ENCODE measurements around the gene OSBP2. TPM values are rescaled to one million over a fixed set of nuclear protein-coding genes. Genes with fewer than 3 reads are reported as not detected.

Gene OSBP2
- total RNA-seq, 4 donors from 2014 or later, result 0.35 to 3.5 (median 1.8) TPM

DNA sequence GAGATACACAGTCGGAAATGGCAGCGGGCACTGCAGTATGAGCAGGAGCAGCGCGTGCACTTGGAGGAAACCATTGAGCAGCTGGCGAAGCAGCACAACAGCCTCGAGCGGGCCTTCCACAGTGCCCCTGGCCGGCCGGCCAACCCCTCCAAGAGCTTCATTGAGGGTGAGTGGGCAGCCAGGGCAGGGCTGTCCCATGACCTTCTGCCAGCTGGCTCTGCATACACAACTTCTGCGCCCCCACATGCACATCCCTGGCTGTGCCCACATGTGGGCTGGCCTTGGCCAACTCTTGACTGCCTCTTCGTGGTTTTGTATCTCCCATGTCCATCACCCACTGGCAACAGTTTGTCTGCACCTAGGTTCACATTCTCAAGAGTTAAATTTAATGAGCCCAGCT is 192.8 kb downstream of the OSBP2 start:
- ATAC-seq, result no peak
- H3K4me1 ChIP-seq, result no peaks in the 10 kb centered on the region
- no peaks in the 10 kb centered on the region for H3K27me3 ChIP-seq
- H3K36me3 ChIP-seq, result peaks cover 0 to 27% of the 10 kb centered on the region in 2 donors
- no peak for TF ChIP-seq EP300 (IDR thresholded peaks at IDR 0.05)
- no peak for TF ChIP-seq POLR2A (IDR thresholded peaks at IDR 0.05)
- TF ChIP-seq POLR2AphosphoS5 (IDR thresholded peaks at IDR 0.05), result no peak
- TF ChIP-seq, protein P1, sequence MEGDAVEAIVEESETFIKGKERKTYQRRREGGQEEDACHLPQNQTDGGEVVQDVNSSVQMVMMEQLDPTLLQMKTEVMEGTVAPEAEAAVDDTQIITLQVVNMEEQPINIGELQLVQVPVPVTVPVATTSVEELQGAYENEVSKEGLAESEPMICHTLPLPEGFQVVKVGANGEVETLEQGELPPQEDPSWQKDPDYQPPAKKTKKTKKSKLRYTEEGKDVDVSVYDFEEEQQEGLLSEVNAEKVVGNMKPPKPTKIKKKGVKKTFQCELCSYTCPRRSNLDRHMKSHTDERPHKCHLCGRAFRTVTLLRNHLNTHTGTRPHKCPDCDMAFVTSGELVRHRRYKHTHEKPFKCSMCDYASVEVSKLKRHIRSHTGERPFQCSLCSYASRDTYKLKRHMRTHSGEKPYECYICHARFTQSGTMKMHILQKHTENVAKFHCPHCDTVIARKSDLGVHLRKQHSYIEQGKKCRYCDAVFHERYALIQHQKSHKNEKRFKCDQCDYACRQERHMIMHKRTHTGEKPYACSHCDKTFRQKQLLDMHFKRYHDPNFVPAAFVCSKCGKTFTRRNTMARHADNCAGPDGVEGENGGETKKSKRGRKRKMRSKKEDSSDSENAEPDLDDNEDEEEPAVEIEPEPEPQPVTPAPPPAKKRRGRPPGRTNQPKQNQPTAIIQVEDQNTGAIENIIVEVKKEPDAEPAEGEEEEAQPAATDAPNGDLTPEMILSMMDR (IDR thresholded peaks at IDR 0.05), result no peak
- H3K4me3 ChIP-seq, result no peak overlapping the region
- H3K9me3 ChIP-seq, result no peaks in the 10 kb centered on the region
- no peak overlapping the region for H3K27ac ChIP-seq
- WGBS, 2 donors (ENCODE audit: low coverage in 1 of 2), result 91% methylated on average over 6 of the region's 11 CpGs; no CpG with 5 or more reads in 1 of the 2 donors

DNA sequence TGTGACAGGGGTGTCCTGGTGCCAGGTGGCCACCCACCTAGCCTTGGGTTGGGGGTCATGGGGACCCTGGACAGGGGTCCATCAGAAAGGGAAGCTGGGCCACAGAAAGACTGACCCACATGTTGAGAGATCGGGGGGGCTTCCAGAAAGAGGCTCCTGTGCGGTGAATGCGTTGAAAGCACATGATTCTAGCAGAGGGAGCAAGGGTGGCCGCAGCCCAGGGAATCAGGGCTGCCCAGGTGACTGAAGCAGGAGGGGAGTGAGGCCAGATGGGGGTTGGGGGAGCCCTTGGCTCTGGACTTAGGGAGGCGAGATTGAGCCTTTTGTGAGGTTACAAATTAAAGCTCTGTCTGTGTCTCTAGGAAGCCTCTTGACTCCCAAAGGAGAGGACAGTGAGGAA is 193.2 kb downstream of the OSBP2 start:
- 74 to 91% methylated on average over 3 to 5 of the region's 5 CpGs for WGBS, 2 donors (ENCODE audit: low coverage in 1 of 2)
- TF ChIP-seq EP300 (IDR thresholded peaks at IDR 0.05) (no peak), POLR2AphosphoS5 (IDR thresholded peaks at IDR 0.05) (no peak), POLR2A (IDR thresholded peaks at IDR 0.05) (no peak)
- TF ChIP-seq, protein P1 (IDR thresholded peaks at IDR 0.05), result no peak
- ATAC-seq, result no peak
- H3K36me3 ChIP-seq, result peaks cover 0 to 30% of the 10 kb centered on the region in 2 donors
- H3K4me1 ChIP-seq, result no peaks in the 10 kb centered on the region
- H3K27me3 ChIP-seq, result no peaks in the 10 kb centered on the region
- no peaks in the 10 kb centered on the region for H3K9me3 ChIP-seq
- no peak overlapping the region for H3K27ac ChIP-seq
- no peak overlapping the region for H3K4me3 ChIP-seq

DNA sequence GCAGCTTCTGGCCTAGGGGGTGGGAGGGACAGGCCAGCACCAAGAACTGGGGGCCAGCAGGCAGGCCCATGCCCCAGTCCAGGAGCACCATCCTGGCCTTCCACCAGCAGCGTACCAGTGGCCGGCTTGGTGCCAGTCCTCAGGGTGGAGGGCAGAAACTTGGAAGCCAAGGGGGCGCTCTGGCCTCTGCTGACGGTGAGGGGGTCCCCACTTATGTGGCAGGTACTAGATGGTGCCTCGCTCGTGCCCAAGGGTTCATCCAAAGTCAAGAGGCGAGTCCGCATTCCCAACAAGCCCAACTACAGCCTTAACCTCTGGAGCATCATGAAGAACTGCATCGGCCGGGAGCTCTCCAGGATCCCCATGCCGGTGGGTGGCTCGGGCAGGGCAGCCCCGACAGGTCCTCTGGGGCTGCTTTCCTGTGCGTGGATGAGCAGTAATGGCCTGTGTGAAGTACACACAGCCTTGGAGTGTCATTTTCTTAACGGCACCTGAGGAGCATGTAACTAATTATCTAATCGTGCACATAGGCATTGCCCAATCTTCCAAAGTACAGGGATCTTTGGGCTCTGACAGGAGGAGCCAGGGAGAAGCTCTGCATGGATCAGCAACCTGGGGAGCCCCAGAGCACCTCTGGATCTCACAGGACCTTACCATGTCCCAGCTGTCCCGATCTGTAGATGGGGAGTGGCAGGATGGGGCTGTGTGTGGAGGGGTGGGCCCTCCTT is 194.8 kb downstream of the OSBP2 start:
- Histone ChIP-seq H3K27ac (no peak overlapping the region), H3K36me3 (peaks cover 0 to 42% of the 10 kb centered on the region in 2 donors), H3K9me3 (no peaks in the 10 kb centered on the region), H3K4me3 (no peak overlapping the region), H3K4me1 (no peaks in the 10 kb centered on the region), H3K27me3 (no peaks in the 10 kb centered on the region)
- TF ChIP-seq, protein P1 (IDR thresholded peaks at IDR 0.05), result no peak
- no peak for ATAC-seq
- WGBS, 2 donors (ENCODE audit: low coverage in 1 of 2), result no CpG with 5 or more reads among the region's 17 CpGs

DNA sequence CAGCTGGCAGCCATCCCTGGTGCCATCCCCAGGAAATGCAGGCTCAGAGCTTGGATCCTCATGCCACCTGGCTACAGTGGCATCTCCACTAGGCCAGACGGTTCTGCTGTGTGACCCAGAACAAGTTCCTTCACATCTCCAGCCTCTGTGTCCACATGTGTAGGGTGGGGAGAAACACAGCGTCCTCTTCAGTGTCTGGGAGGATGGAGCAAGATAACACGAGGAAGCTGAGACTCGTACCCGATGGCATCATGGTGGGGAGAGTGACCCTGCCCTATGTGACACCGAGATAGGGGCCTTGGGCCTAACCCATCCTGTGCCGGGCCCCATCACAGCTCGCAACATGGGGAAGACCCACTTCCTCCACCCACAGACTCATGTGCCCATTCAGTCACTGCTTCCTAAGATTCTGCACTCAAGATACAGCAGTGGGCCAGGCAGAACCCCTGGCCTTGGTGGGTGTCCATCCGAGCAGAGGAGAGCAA is 195.4 kb downstream of the OSBP2 start:
- 70% methylated on average over 2 of the region's 9 CpGs; no CpG with 5 or more reads in 1 of the 2 donors for WGBS, 2 donors (ENCODE audit: low coverage in 1 of 2)
- Histone ChIP-seq H3K27me3 (no peaks in the 10 kb centered on the region), H3K36me3 (peaks cover 0 to 42% of the 10 kb centered on the region in 2 donors), H3K27ac (no peak overlapping the region), H3K9me3 (no peaks in the 10 kb centered on the region), H3K4me1 (no peaks in the 10 kb centered on the region), H3K4me3 (no peak overlapping the region)
- TF ChIP-seq EP300 (IDR thresholded peaks at IDR 0.05), result no peak
- TF ChIP-seq, protein P1 (IDR thresholded peaks at IDR 0.05), result no peak
- TF ChIP-seq POLR2AphosphoS5 (IDR thresholded peaks at IDR 0.05), result no peak
- TF ChIP-seq POLR2A (IDR thresholded peaks at IDR 0.05), result no peak
- ATAC-seq, result no peak
